Sigmoid colon (tissue), 7 donors: Measurements from ENCODE around the gene SKA2. TPM values are rescaled to one million over a fixed set of nuclear protein-coding genes. Genes with fewer than 3 reads are reported as not detected.

Experiments
- DNase-seq: peaks from one replicate; pipeline ENCODE4 v3.0.0-alpha.2; 2019
- H3K27ac ChIP-seq, 4 donors: fragments of 200-600 bp; sonication (generic); one replicate each; pipeline ENCODE4 v1.5.1; 2016 to 2019; ENCODE audit warnings: mild to moderate bottlenecking in 1 of 4
- H3K27me3 ChIP-seq, 3 donors: fragments of 200-600 bp; sonication (generic); one replicate each; pipeline ENCODE4 v1.5.1; 2019; ENCODE audit warnings: mild to moderate bottlenecking in 1 of 3
- H3K36me3 ChIP-seq, 4 donors: fragments of 200-600 bp; sonication (generic); one replicate each; pipeline ENCODE4 v1.5.1; 2016 to 2019
- H3K4me1 ChIP-seq, 4 donors: fragments of 200-600 bp; sonication (generic); one replicate each; pipeline ENCODE4 v1.5.1; 2017 to 2019
- H3K4me3 ChIP-seq, 4 donors: fragments of 200-600 bp; sonication (generic); one replicate each; pipeline ENCODE4 v1.5.1; 2017 to 2019; ENCODE audit warnings: mild to moderate bottlenecking in 2 of 4, moderate library complexity in 1 of 4
- H3K9me3 ChIP-seq, 4 donors: fragments of 200-600 bp in 3 of 4; sonication (generic) in 3 of 4; one replicate each; pipeline versions ENCODE4 v1.5.1 to v1.6.1; 2013 to 2019
- EP300 ChIP-seq, 4 donors: sonication (generic); formaldehyde crosslinking; IDR thresholded peaks; one replicate each; pipeline ENCODE4 v1.6.1; 2017; ENCODE audit warnings: antibody characterized with exemption in 4 of 4
- POLR2A ChIP-seq, 2 donors: fragments of 450-650 bp; IDR thresholded peaks; one replicate each; pipeline ENCODE4 v1.6.1; 2016; ENCODE audit warnings: antibody characterized with exemption in 2 of 2, mild to moderate bottlenecking in 2 of 2, moderate library complexity in 2 of 2
- POLR2AphosphoS5 ChIP-seq, 4 donors: sonication (generic); formaldehyde crosslinking; IDR thresholded peaks; one replicate each; pipeline ENCODE4 v1.6.1; 2017; ENCODE audit warnings: antibody characterized with exemption in 4 of 4
- WGBS, 2 donors: extraction: QIAGEN DNeasy Blood & Tissue Kit; methylation state at CpG; one replicate each; pipeline ENCODE4 v1.1.7; 2013; 5-methylcytosine and 5-hydroxymethylcytosine counted together
- intact Hi-C: fragments of 100-400 bp; cut with DNase I; formaldehyde crosslinking; loops from one replicate; pipeline ENCODE4 v1.15.1; 2023
- polyA plus RNA-seq, 3 donors: library from polyadenylated mRNA; stranded (reverse); fragments of 200-250 nt; gene quantifications; one replicate each; pipeline ENCODE4 v1.2.3, GENCODE V29; 2013
- total RNA-seq, 4 donors: library from RNA; depleted of rRNA; stranded (reverse); fragments of >200 nt; gene quantifications; one replicate each; pipeline ENCODE4 v1.1.0, GENCODE V29; 2016
- TF ChIP-seq, protein P1 (sequence below), 4 experiments: fragments of 450-650 bp in 3 of 4; fragments of 200-600 bp in 1 of 4; IDR thresholded peaks; one replicate each; pipeline ENCODE4 v1.5.1; 2016 to 2019; ENCODE audit warnings: antibody characterized with exemption in 4 of 4, mild to moderate bottlenecking in 3 of 4, moderate library complexity in 2 of 4
- donor health status: healthy with polysubstance abuse.
- donor health status: Bipolar disorder and iron deficiency.
- donor health status: healthy.

The SKA2 gene
- total and polyA plus RNA-seq, 7 donors, result 19.2 to 49.6 (median 40.7) TPM

DNA sequence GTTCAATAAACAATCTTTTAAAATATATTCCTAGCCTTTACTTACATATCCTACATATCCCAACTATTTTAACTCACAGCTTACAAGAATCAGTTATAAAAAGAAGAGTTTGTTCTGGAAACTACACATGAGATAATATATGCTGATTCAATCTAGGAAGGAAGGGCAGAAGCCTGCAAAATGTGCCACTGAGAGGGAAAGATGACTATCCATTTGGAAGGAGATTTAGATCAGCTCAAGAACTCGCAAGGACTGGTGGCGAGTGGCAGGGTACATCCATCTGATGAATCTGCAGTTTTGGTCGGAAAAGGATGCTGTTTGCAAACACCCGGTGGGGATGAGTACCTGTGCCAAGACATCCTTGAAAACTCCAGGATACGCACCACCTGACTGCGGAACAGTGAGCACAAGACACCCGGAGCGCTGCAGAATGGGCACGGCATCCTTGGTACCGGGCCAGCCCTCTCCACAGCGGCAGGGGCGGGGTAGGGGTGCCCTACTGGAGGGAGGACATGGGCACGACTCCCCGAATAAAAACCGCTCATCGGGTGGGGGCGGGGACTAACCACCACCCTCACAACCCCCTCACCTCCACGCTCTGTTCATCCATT is 49.0 kb downstream of the SKA2 start:
- intact Hi-C loops, result loop anchor here (1.0 to 5.0 kb wide), 2 partner anchors 48 to 589 kb away; no protein-coding TSS in a partner anchor
- WGBS, 2 donors, result 0 to 1% methylated on average over 18 of the region's 18 CpGs
- H3K36me3 ChIP-seq, result peaks cover 0 to 18% (median 0%) of the 10 kb centered on the region in 4 donors
- peak overlapping the region; percentile 94 to 98 (median 97) for H3K27ac ChIP-seq
- DNase-seq, result peak; percentile 84
- TF ChIP-seq POLR2AphosphoS5 (IDR thresholded peaks at IDR 0.05) (no peak), EP300 (IDR thresholded peaks at IDR 0.05) (no peak), POLR2A (IDR thresholded peaks at IDR 0.05) (no peak)
- TF ChIP-seq, protein P1, sequence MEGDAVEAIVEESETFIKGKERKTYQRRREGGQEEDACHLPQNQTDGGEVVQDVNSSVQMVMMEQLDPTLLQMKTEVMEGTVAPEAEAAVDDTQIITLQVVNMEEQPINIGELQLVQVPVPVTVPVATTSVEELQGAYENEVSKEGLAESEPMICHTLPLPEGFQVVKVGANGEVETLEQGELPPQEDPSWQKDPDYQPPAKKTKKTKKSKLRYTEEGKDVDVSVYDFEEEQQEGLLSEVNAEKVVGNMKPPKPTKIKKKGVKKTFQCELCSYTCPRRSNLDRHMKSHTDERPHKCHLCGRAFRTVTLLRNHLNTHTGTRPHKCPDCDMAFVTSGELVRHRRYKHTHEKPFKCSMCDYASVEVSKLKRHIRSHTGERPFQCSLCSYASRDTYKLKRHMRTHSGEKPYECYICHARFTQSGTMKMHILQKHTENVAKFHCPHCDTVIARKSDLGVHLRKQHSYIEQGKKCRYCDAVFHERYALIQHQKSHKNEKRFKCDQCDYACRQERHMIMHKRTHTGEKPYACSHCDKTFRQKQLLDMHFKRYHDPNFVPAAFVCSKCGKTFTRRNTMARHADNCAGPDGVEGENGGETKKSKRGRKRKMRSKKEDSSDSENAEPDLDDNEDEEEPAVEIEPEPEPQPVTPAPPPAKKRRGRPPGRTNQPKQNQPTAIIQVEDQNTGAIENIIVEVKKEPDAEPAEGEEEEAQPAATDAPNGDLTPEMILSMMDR (IDR thresholded peaks at IDR 0.05), result no peak
- H3K4me3 ChIP-seq, result peak overlapping the region; percentile 74 to 100 (median 95)
- peaks cover 0 to 31% (median 23%) of the 10 kb centered on the region in 4 donors for H3K4me1 ChIP-seq
- H3K27me3 ChIP-seq, result no peaks in the 10 kb centered on the region
- H3K9me3 ChIP-seq, result no peaks in the 10 kb centered on the region

DNA sequence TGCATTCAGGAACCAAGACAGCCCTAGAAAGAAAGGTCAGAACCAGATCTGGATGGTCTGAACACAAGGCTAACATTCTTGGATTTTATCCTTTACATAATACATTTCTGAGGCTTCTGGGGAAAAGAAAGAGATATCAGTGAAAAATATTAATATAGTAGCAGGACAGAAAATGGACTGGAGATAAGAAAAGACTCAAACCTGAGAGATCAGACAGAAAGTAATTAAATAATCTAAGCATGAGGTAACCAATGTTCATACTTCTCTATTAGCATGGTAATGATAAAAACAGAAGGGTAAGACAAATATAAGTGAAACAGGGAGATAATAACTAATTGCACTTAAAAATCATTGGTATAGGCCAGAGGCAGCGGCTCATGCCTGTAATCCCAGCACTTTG is 53.8 kb downstream of the SKA2 start:
- peaks cover 0 to 35% (median 0%) of the 10 kb centered on the region in 4 donors for H3K36me3 ChIP-seq
- intact Hi-C loops, result no loop called here
- no peak overlapping the region for H3K4me3 ChIP-seq
- no peak for DNase-seq
- peaks cover 0 to 20% (median 11%) of the 10 kb centered on the region in 4 donors for H3K4me1 ChIP-seq
- no peaks in the 10 kb centered on the region for H3K9me3 ChIP-seq
- H3K27ac ChIP-seq, result no peak overlapping the region
- 95 to 100% methylated on average over 1 of the region's 1 CpG for WGBS, 2 donors
- no peaks in the 10 kb centered on the region for H3K27me3 ChIP-seq
- no peak for TF ChIP-seq POLR2A (IDR thresholded peaks at IDR 0.05)
- TF ChIP-seq EP300 (IDR thresholded peaks at IDR 0.05), result no peak

DNA sequence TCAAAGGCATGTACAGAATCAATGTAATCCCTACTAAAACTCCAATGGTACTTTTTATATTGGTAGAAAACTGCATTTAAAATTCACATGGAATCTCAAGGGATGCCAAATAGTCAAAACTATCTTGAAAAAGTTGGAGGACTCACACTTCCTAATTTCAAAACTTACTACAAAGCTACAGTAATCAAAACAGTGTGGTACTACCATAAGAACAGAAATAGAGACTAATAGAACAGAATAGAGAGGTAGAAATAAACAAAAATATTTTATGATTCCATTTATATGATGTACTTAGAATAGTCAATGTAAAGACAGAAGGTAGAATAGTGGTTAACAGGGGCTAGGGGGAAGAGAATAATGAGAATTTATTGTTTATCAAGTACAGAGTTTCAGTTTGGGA is 57.1 kb downstream of the SKA2 start:
- no peaks in the 10 kb centered on the region for H3K27me3 ChIP-seq
- no peak overlapping the region for H3K27ac ChIP-seq
- no peak for TF ChIP-seq POLR2AphosphoS5 (IDR thresholded peaks at IDR 0.05)
- TF ChIP-seq POLR2A (IDR thresholded peaks at IDR 0.05), result no peak
- H3K4me1 ChIP-seq, result peaks cover 0 to 15% (median 13%) of the 10 kb centered on the region in 4 donors
- no peaks in the 10 kb centered on the region for H3K9me3 ChIP-seq
- intact Hi-C loops, result no loop called here
- no peak for DNase-seq
- H3K36me3 ChIP-seq, result peaks cover 0 to 26% (median 0%) of the 10 kb centered on the region in 4 donors
- H3K4me3 ChIP-seq, result no peak overlapping the region

DNA sequence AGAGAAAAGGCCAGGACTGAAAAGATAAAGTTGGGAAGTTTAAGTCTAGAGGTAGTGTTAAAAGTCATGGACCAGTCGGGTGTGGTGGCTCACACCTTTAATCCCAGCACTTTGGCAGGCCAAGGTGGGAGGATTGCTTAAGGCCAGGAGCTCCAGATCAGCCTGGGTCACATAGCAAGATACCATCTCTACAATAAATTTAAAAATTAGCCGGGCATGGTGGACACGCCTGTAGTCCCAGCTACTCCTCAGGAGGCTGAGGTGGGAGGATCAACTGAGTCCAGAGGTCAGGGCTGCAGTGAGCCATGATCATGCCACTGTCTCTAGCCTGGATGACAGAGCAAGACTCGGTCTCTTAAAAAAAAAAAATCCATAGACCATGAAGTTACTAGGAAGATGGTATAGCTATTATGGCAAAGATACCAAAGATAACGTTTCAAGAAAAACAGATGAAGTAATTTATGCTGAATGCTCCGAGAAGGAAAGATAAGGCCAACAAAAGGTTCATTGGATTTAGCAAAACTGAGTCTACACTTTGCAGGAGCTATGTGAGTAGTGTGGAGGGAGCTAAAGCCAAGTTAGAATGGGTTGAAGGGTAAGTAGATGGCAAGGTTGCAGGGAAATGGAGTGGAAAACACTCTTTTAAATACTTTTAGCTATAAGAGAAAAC is 60.0 kb downstream of the SKA2 start:
- no peaks in the 10 kb centered on the region for H3K9me3 ChIP-seq
- intact Hi-C loops, result no loop called here
- peaks cover 0 to 18% (median 0%) of the 10 kb centered on the region in 4 donors for H3K36me3 ChIP-seq
- WGBS, 2 donors, result 79 to 88% methylated on average over 6 of the region's 6 CpGs
- peaks cover 0 to 17% (median 16%) of the 10 kb centered on the region in 4 donors for H3K4me1 ChIP-seq
- H3K27ac ChIP-seq, result no peak overlapping the region
- DNase-seq, result no peak
- TF ChIP-seq POLR2AphosphoS5 (IDR thresholded peaks at IDR 0.05), result no peak
- no peak for TF ChIP-seq EP300 (IDR thresholded peaks at IDR 0.05)
- no peak for TF ChIP-seq POLR2A (IDR thresholded peaks at IDR 0.05)
- TF ChIP-seq, protein P1 (IDR thresholded peaks at IDR 0.05), result no peak
- H3K27me3 ChIP-seq, result no peaks in the 10 kb centered on the region
- H3K4me3 ChIP-seq, result no peak overlapping the region

DNA sequence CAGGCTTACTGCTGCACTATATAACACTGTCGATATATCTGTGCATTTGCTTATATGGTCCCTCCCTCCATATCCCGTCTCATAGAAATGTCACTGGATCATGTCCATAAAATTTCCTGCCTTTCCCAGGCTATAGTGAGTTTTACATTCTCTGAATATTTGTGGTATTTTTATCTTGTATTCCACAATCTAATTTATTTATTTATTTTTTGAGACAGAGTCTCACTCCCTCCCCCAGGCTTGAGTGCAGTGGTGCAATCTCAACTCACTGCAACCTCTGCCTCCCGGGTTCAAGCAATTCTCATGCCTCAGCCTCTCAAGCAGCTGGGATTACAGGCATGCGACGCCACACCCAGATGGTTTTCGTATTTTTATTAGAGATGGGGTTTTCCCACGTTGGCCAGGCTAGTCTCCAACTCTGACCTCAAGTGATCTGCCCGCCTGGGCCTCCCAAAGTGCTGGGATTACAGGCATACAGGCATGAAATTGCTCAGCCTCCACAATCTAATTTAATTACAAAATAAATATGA is 61.2 kb downstream of the SKA2 start:
- H3K36me3 ChIP-seq, result peaks cover 0 to 19% (median 4%) of the 10 kb centered on the region in 4 donors
- H3K4me3 ChIP-seq, result peak overlapping the region in 1 of 4 donors; percentile 8
- no peaks in the 10 kb centered on the region for H3K27me3 ChIP-seq
- 12 to 39% methylated on average over 8 of the region's 8 CpGs for WGBS, 2 donors
- intact Hi-C loops, result no loop called here
- no peaks in the 10 kb centered on the region for H3K9me3 ChIP-seq
- TF ChIP-seq POLR2A (IDR thresholded peaks at IDR 0.05) (no peak), EP300 (IDR thresholded peaks at IDR 0.05) (no peak), POLR2AphosphoS5 (IDR thresholded peaks at IDR 0.05) (no peak)
- TF ChIP-seq, protein P1 (IDR thresholded peaks at IDR 0.05), result no peak
- DNase-seq, result peak; percentile 63
- H3K27ac ChIP-seq, result peak overlapping the region in 3 of 4 donors; percentile 17 to 52 (median 52)
- H3K4me1 ChIP-seq, result peaks cover 0 to 17% (median 16%) of the 10 kb centered on the region in 4 donors
